ENCODE measurements around the gene SRRM2.

SRRM2 gene

DNA sequence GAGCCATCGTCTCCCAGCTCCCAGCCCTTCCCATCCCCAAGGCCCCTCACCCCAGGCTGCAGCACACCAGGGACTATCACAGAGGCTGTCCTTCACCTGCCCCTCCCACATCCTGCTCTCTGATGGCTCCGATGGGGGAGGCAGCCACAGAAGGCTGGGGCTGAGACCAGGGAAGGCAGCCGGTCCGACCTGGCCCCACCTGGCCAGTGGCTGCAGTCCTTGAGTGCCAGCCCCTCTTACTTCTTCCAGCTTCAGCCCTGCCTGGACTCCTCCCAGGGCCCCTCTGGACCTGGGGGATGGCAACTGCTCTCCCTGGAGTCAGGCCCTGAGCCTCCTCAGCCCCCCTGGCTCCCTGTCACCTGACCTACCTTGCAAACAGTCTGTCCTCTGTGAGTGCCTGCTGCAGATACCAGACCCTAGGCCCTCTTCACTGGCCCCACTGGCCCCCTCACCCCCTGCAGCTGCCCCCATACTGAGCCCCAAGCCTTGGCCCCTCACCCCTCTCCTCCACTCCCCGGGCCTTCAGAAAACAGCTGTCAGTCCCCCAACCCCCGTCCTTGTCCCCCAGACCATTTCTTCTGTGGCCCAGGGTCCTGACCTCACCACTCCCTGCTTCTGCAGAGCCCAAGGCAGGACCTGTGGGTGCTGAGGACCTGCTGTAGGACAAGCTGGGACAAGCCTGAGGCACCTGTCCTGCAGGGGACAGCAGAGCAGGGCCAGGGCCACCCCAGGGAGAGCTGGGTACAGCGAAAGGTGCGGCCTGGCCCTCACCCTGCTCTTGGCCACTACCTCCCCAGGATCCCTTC is 12.6 kb upstream of the SRRM2 start:
- DNase-seq (ENCODE audit: low read depth, low spot score), result no peak

DNA sequence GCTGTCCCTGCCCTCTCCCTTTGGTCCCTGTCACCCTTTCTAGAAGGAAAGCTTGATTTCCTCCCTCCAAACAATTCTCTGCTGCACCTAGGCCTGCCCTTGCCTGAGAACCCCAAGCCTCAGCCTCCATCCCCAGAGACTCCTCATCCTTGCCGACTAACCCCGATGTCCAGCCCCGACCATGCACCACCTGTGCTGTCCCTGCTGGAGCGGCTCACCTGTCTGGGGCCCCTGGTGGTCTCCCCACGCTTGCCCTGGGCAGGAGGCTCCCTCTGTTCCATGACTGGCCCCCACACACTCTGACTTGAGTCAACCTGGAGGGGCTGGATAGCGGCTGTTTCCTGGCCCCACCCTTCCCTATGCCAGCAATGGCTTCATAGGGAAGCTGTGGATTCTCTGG is 12.0 kb upstream of the SRRM2 start:
- no peak for DNase-seq (ENCODE audit: low read depth, low spot score)

DNA sequence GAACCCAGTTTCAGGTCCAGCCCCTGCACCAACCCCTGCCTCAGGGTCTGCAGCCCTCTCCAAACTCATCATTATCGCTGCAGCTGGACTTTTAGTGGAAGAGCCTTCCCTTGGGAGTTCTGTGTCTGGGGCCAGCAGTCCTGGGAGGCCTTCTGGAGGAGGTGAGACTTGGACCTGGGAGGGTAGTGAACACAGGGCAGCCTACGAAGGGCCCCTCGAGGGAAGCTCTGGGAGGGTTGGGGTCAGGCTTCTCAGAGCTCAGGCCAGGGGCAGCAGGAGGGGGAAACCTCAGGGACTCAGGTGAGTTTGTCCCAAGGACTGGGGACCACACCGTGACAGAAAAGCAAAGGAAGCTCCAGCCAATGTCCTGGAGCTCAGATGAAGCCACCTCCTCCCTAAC is 11.3 kb upstream of the SRRM2 start:
- no peak for DNase-seq (ENCODE audit: low read depth, low spot score)

- no peak for DNase-seq (ENCODE audit: low read depth, low spot score)
These were observed 10.0 kb upstream of the SRRM2 start for GRCh38 chr16:2742323-2743006.

DNA sequence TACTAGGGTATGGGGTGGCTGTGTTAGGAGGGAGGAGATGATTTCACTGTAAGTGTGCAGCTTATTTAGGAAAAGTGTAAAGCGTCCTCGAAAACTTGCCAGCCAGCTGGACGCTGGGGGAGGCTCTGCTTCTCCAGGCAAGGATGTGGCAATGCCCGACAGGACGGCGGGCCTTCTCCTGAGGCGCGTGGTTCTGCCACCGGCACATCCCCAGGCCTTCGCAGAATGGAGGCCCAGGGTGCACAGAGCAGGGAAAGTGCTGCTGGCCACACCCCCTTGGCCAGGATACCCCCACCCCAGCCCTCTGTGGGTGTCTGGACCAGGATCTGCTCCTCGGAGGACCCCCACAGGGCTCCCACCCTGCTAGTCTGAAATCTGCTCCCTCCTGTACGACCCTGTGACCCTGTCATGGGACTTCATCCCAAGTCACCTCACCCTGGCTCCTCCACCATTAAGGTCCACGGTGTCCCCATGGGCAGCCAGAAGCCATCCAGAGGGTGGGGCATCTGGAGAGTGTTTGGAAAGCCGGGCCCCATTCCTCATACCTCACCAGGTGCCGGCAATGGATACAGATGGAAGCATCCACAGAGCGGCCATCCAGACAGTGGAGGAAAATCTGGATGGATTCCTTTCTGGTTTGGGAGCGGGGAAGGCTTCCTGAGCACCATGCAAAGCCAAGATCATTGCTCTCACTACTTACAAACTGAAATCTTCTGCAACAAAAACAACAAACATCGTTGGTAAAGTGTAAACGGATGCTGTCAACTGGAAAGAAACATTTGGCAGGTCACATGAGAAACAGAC is 9.2 kb upstream of the SRRM2 start:
- DNase-seq (ENCODE audit: low read depth, low spot score), result no peak

GRCh38 chr16:2744711-2745110 is 7.7 kb upstream of the SRRM2 start:
- DNase-seq (ENCODE audit: low read depth, low spot score), result no peak

GRCh38 chr16:2745116-2745890 is 7.1 kb upstream of the SRRM2 start:
- DNase-seq (ENCODE audit: low read depth, low spot score), result no peak

- no peak for DNase-seq (ENCODE audit: low read depth, low spot score)
These were observed 6.5 kb upstream of the SRRM2 start for GRCh38 chr16:2745961-2746360.

DNA sequence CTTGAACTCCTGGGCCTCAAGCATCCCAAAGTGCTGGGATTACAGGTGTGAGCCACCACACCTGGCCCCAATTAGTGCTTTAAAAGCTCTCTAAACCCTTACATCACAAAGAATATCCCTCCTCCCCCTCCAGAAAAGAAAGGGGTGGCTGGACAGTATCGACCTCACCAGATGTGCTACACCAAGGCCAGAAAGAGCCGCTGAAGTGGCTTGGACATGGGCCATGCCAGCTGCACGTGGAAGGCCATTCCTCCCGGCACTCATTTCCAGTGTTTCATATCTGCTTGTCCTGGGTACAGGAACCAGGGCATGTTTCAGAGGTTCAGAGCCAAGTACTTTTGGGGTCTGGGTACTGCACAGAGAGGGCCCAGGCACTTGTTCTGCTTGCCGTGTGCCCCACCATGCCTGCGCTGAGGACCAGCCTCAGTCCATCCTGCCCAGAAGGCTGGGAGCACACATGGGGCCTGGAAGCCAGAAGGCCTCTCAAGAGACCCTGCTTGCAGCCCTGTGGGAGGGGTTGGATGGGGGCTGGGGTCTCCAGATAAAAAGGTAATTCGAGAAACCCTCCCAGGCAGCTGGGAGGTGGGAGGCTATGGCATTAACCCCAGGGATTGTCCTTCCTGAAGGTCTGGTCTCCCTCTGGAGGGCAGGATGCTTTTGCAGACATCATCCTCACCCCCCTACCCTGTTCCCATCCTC is 3.5 kb upstream of the SRRM2 start:
- no peak for DNase-seq (ENCODE audit: low read depth, low spot score)

DNA sequence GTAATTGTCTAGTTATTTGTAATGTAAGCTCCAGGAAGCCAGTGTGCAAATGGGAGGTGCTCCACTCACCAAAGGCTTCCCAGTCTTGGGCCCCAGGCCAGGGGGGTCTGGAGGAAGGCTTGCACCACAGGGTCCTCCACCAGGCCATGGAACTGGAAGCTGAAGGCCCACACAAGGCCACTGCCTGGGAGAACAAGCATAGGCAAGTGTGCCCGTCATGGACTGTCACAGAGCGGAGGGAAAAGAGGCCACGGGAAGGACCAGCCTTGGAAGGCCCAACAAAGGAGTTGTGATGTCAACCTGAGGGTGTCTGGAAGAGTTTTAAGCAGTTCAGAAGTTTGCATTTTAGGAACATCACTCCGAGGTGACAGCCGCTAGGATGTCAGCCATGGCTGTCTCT is 3.0 kb upstream of the SRRM2 start:
- DNase-seq (ENCODE audit: low read depth, low spot score), result no peak

GRCh38 chr16:2749936-2750335 is 2.5 kb upstream of the SRRM2 start:
- no peak for DNase-seq (ENCODE audit: low read depth, low spot score)

DNA sequence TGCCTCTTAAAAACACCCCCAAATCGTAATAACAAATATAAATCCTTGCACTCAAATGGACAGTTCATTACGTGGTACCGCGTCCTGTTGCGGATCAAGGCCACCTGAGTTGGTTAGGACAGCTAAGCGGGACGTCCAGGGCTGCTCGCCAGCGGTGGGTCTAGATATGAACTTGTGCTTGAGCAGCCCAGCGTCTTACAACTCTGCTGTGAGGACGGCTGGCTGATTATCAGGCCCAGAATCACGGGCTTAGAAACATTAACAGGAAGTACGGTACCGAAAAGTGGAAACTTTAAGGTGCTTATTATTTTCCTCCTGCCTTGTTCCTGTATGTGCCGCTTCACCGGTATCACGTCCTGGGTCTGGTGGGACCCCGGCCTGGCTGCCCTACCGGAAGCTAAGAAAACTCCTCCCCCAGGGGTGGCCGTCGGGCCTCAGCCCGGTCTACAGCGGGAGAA is 832 bp upstream of the SRRM2 start:
- DNase-seq (ENCODE audit: low read depth, low spot score), result no peak

GRCh38 chr16:2752850-2753732 is 653 bp downstream of the SRRM2 start:
- DNase-seq (ENCODE audit: low read depth, low spot score), result no peak

DNA sequence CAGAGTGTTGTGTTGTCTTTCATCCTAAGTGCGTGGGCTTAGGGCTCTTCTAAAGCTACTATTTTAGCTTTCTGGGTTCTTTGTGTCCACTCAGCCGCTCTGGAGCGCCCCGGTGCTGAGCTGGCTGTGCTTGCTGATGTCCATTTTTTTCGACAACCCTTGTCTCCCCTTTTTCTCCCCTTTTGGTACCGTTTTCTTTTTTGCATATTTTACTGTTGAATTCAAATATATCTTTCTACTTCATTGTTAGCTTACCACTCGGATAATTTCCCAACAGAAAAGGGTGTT is 1.2 kb downstream of the SRRM2 start:
- DNase-seq (ENCODE audit: low read depth, low spot score), result no peak

- no peak for DNase-seq (ENCODE audit: low read depth, low spot score)
These were observed 2.7 kb downstream of the SRRM2 start for GRCh38 chr16:2755158-2755557.

DNA sequence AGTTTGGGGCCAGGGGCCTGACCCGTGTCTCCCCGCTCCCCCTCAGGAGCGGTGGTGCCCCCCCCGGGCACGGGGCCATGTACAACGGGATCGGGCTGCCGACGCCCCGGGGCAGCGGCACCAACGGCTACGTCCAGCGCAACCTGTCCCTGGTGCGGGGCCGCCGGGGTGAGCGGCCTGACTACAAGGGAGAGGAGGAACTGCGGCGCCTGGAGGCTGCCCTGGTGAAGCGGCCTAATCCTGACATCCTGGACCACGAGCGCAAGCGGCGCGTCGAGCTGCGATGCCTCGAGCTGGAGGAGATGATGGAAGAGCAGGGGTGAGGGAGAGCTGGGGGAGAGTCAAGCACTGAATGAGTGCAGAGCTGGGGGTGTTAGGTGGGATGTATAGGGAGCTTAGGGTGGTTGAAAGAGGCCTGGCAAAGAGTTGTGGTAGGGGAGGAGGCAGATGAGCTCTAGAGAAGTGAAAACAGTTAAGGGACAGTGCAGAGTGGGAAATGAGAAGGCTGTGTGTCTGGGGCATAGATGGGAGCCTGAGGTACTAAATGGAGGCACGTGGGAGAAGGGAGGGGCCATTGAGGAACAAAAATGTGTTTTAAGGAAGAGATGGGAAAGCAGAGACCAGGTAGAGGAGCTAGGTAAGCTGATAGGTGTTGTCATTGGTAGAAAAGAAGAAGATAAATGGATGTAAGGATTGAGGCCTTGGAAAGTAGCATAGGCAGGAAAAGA is 4.0 kb downstream of the SRRM2 start:
- DNase-seq (ENCODE audit: low read depth, low spot score), result no peak

- no peak for DNase-seq (ENCODE audit: low read depth, low spot score)
These were observed 4.9 kb downstream of the SRRM2 start for GRCh38 chr16:2757344-2757743.

GRCh38 chr16:2761472-2761871 is 9.0 kb downstream of the SRRM2 start:
- no peak for DNase-seq (ENCODE audit: low read depth, low spot score)

- no peak for DNase-seq (ENCODE audit: low read depth, low spot score)
These were observed 9.6 kb downstream of the SRRM2 start for GRCh38 chr16:2761886-2762583.

All from activated naive CD8-positive, alpha-beta T cell treated with anti-CD3 and anti-CD28 coated beads, Interleukin-2, amount 50 U/mL, for 16 hours (primary cell).